Endothelial cell of umbilical vein (primary cell): ENCODE measurements around the gene GRM4. TPM values are rescaled to one million over a fixed set of nuclear protein-coding genes. Genes with fewer than 3 reads are reported as not detected.

Experiments
- BruUV-seq: library from RNA; stranded (reverse); fragments of 400-500 nt; replicated peaks from 2 replicates; lab custom pipeline; 2021; lab: Mats Ljungman, UMichigan
- CTCF ChIA-PET: fragments of 300-600, 350-600 bp; sonication (Branson Sonifier 250); formaldehyde crosslinking; loops from one replicate; lab custom pipeline; 2021; ENCODE audit warnings: antibody characterized with exemption, inconsistent platforms; lab: Charles Lee
- POLR2A ChIA-PET: fragments of 300-600, 350-600 bp; sonication (Branson Sonifier 250); formaldehyde crosslinking; loops from one replicate; lab custom pipeline; 2021; ENCODE audit warnings: antibody characterized with exemption, inconsistent platforms; lab: Charles Lee
- DNase-seq: peaks from one replicate; pipeline ENCODE4 v3.0.0-alpha.2; 2011; ENCODE audit warnings: low read depth, low spot score
- FAIRE-seq: peaks from 2 replicates; lab custom pipeline; 2011; peaks lifted over from hg19 to GRCh38; lab: Jason Lieb, UNC
- H2AFZ ChIP-seq: 2 replicates; pipeline ENCODE4 v1.6.0; 2012; ENCODE audit warnings: low read depth, low read length, control low read depth, inconsistent platforms
- H3K27ac ChIP-seq: 2 replicates; pipeline ENCODE4 v1.5.1; 2011; ENCODE audit warnings: low read depth, mild to moderate bottlenecking, control low read depth, low read length, moderate library complexity; ENCODE audit not compliant: insufficient read depth
- H3K27me3 ChIP-seq, 2 experiments: 2 replicates each; pipeline versions ENCODE4 v1.6.0 to v1.6.1; 2011; ENCODE audit warnings: low read length in 2 of 2, mixed read lengths in 1 of 2; ENCODE audit not compliant: control insufficient read depth in 2 of 2, insufficient read depth in 2 of 2
- H3K36me3 ChIP-seq, 2 experiments: 2 replicates in 1 of 2; 3 replicates in 1 of 2; pipeline ENCODE4 v1.5.1; 2011; ENCODE audit warnings: low read length in 2 of 2, mild to moderate bottlenecking in 1 of 2, moderate library complexity in 1 of 2; ENCODE audit not compliant: control insufficient read depth in 2 of 2, insufficient read depth in 2 of 2; ENCODE audit errors: extremely low read depth in 1 of 2
- H3K4me1 ChIP-seq: 3 replicates; pipeline ENCODE4 v1.5.1; 2011; ENCODE audit warnings: mild to moderate bottlenecking, low read length; ENCODE audit not compliant: control insufficient read depth, insufficient read depth; ENCODE audit errors: extremely low read depth
- H3K4me2 ChIP-seq: 2 replicates; pipeline ENCODE4 v1.6.1; 2011; ENCODE audit warnings: low read length, control low read depth, mixed read lengths; ENCODE audit not compliant: insufficient read depth
- H3K4me3 ChIP-seq, 3 experiments: fragments of 200-600 bp in 1 of 3; sonication (generic), shearing (Covaris generic) in 1 of 3; replicated peaks in 1 of 3; 2 replicates each; pipeline ENCODE4 v1.5.1; 2011 to 2016; ENCODE audit warnings: control low read depth in 3 of 3, low read length in 3 of 3, mild to moderate bottlenecking in 2 of 3, inconsistent platforms in 1 of 3, low read depth in 1 of 3, moderate library complexity in 1 of 3; ENCODE audit not compliant: insufficient read depth in 1 of 3
- H3K79me2 ChIP-seq: 2 replicates; pipeline ENCODE4 v1.6.0; 2012; ENCODE audit warnings: low read length, inconsistent platforms; ENCODE audit not compliant: control insufficient read depth, insufficient read depth
- H3K9ac ChIP-seq: replicated peaks from 2 replicates; pipeline ENCODE3; 2011; ENCODE audit warnings: low read length, control low read depth; ENCODE audit not compliant: insufficient read depth; ENCODE audit errors: extremely low read depth
- H3K9me1 ChIP-seq: replicated peaks from 3 replicates; pipeline ENCODE4 v1.6.0; 2011; ENCODE audit warnings: mild to moderate bottlenecking, low read length; ENCODE audit not compliant: control insufficient read depth, insufficient read depth; ENCODE audit errors: extremely low read depth
- H3K9me3 ChIP-seq: replicated peaks from 2 replicates; pipeline ENCODE4 v1.5.1; 2012; ENCODE audit warnings: low read length, inconsistent platforms; ENCODE audit not compliant: control insufficient read depth, insufficient read depth
- H4K20me1 ChIP-seq: replicated peaks from 2 replicates; pipeline ENCODE3; 2011; ENCODE audit warnings: mild to moderate bottlenecking, low read length; ENCODE audit not compliant: control insufficient read depth, insufficient read depth; ENCODE audit errors: extremely low read depth
- EZH2 ChIP-seq: IDR thresholded peaks from 2 replicates; pipeline ENCODE4 v1.6.1; 2012; ENCODE audit warnings: borderline replicate concordance, low read depth, mild to moderate bottlenecking, moderate library complexity, low read length, inconsistent platforms; ENCODE audit not compliant: severe bottlenecking
- FOS ChIP-seq: IDR thresholded peaks from 2 replicates; pipeline ENCODE4 v1.6.1; 2011; ENCODE audit warnings: mild to moderate bottlenecking, low read length, moderate library complexity, borderline replicate concordance; ENCODE audit not compliant: insufficient read depth
- GATA2 ChIP-seq: IDR thresholded peaks from 2 replicates; pipeline ENCODE4 v1.7.0; 2011; ENCODE audit warnings: low read depth, mild to moderate bottlenecking, moderate library complexity, mixed read lengths, low read length; ENCODE audit not compliant: insufficient read length, insufficient read depth
- JUN ChIP-seq: IDR thresholded peaks from 2 replicates; pipeline ENCODE4 v1.6.1; 2011; ENCODE audit warnings: borderline replicate concordance, low read depth; ENCODE audit not compliant: insufficient read length, insufficient read depth
- MYC ChIP-seq: IDR thresholded peaks from one replicate; pipeline ENCODE4 v1.6.1; 2011; ENCODE audit warnings: mild to moderate bottlenecking, low read depth, low read length
- POLR2A ChIP-seq: IDR thresholded peaks from 2 replicates; pipeline ENCODE4 v1.6.1; 2012; ENCODE audit warnings: low read depth, mild to moderate bottlenecking, control low read depth, low read length
- POLR2AphosphoS5 ChIP-seq: IDR thresholded peaks from 2 replicates; pipeline ENCODE4 v1.6.1; 2012; ENCODE audit warnings: low read depth, mild to moderate bottlenecking, control low read depth, low read length, moderate library complexity; ENCODE audit not compliant: insufficient read depth
- dilution Hi-C: fragments of 300-500 bp; cut with MboI; formaldehyde crosslinking; loops from one replicate; pipeline ENCODE4 v1.15.0; 2019; ENCODE audit warnings: low sequenced_read_pairs; ENCODE audit not compliant: extremely low pct_ligation_motif_present
- intact Hi-C: fragments of 100-400 bp; cut with micrococcal nuclease; formaldehyde crosslinking; loops from one replicate; pipeline ENCODE4 v1.10.0; 2022
- polyA plus RNA-seq, 4 experiments: library from polyadenylated mRNA; depleted of rRNA in 3 of 4; stranded (reverse) in 3 of 4; unstranded in 1 of 4; fragments of >200 nt; gene quantifications; 2 replicates each; pipeline versions ENCODE4 v1.2.1 to v1.2.3, GENCODE V29; 2011 to 2012; ENCODE audit warnings: missing spikeins in 1 of 4
- total RNA-seq: library from RNA; stranded (reverse); gene quantifications from 2 replicates; pipeline ENCODE4 v1.2.3, GENCODE V29; 2021
- TF ChIP-seq, protein P1 (sequence below): IDR thresholded peaks from 2 replicates; pipeline ENCODE4 v1.6.1; 2011; ENCODE audit not compliant: insufficient read depth, insufficient read length
- TF ChIP-seq, protein P2 (sequence below), 2 donors: IDR thresholded peaks; 1 replicate in 1 of 2; 2 replicates in 1 of 2; pipeline ENCODE4 v1.5.1; 2011; ENCODE audit warnings: low read length in 2 of 2, mild to moderate bottlenecking in 2 of 2, moderate library complexity in 2 of 2, control low read depth in 1 of 2, inconsistent platforms in 1 of 2, low read depth in 1 of 2; ENCODE audit not compliant: insufficient read depth in 1 of 2; ENCODE audit errors: extremely low read depth in 1 of 2

The GRM4 gene
- total and polyA plus RNA-seq, 2 donors (not counting 3 experiments of a cell fraction or from before 2014, with no cell fraction given) = 0.03 TPM; not detected in 1

DNA sequence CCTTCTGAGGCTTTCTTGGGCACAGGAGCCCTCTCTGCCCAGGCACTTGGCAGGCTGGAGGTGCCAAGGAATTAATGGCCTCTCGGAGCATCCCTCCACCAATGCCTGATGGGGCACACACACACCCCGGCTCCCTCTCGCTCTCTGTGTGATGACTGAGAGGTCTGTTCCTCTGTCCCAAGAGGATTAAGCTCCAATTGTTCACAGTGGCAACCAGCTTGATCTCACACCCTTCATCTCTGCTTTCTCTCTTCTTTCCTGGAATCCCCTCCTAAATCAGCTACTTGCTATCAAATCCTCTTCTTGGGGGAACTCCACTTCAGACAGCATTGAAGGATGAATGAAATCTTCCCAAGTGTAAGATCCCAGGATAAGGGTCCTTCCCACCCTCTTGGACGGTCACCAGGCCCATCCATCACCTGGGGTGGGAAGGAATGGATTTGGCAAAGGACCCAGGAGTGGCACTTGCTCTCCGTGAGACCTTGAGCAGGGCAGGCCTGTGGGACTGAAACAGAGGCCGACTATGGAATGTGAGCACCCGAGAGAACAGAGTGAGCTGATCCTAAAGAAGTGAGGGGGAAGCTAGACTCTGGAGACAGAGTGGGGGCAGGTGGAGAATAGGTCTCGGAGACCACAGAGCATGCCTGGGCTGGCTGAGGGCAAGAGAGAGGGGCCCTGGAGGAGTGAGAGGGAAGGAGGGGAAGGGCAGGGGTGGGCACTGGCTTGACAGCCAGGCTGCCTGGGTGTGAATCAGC, 93.6 kb downstream of the GRM4 start:
- no peak for TF ChIP-seq POLR2A
- ChIA-PET POLR2A (no interaction called here), CTCF (interaction anchor here (1.0 to 4.4 kb wide), 3 partner anchors 93 to 309 kb away, joined by 3 to 245 read pairs (median 3); no protein-coding TSS in a partner anchor)
- H3K4me1 ChIP-seq = no peaks in the 10 kb centered on the region
- H2AFZ ChIP-seq = no peak overlapping the region
- H3K36me3 ChIP-seq = no peaks in the 10 kb centered on the region
- H3K27ac ChIP-seq = no peak overlapping the region
- DNase-seq = no peak
- H3K27me3 ChIP-seq = peaks cover 1 to 3% of the 10 kb centered on the region in 2 experiments
- intact Hi-C loops = no loop called here
- no peak overlapping the region for H3K4me3 ChIP-seq
- no peak overlapping the region for H3K4me2 ChIP-seq
- dilution Hi-C loops = no loop called here
- no TSS peak for BruUV-seq
- no peaks in the 10 kb centered on the region for H4K20me1 ChIP-seq
- FAIRE-seq = no peak
- H3K9me1 ChIP-seq = no peaks in the 10 kb centered on the region
- H3K9ac ChIP-seq = no peak overlapping the region
- H3K79me2 ChIP-seq = no peaks in the 10 kb centered on the region
- H3K9me3 ChIP-seq = no peaks in the 10 kb centered on the region

DNA sequence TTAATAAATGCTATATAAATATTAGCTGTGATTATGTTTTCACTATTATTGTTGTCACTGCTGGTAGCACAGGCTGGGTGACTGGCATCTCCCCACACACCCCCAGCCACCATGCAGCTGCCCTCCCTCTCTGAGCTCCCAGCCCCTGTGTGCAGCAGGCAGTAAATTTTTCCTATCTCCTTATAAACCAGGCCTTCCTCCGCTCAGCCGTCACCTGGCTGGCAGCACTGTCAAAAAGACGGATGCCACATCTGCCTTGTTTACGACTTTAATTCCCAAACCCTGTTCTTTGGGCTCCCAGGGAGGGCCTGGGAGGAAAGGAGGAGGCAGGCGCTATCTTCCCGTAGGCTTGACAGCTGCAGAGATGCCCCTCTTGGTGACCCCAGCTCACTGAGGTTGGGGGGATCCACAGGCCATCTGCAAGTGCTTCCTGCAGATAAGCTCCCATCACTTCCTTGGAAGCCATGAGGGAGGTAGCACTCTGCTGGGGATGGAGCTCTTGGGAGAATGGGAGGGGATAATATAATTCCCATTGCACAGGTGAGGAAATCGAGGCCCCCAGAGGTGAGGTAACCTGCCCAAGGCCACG, 94.5 kb downstream of the GRM4 start:
- Histone ChIP-seq H2AFZ (no peak overlapping the region), H3K27me3 (peaks cover 1 to 3% of the 10 kb centered on the region in 2 experiments), H3K9me1 (no peaks in the 10 kb centered on the region), H3K9ac (no peak overlapping the region), H3K27ac (no peak overlapping the region), H3K4me3 (no peak overlapping the region), H3K9me3 (no peaks in the 10 kb centered on the region), H3K4me1 (no peaks in the 10 kb centered on the region), H3K79me2 (no peaks in the 10 kb centered on the region), H3K4me2 (no peak overlapping the region), H3K36me3 (no peaks in the 10 kb centered on the region), H4K20me1 (no peaks in the 10 kb centered on the region)
- ChIA-PET POLR2A (no interaction called here), CTCF (interaction anchor here (1.0 to 4.4 kb wide), 4 partner anchors 9 to 103 kb away, joined by 3 to 245 read pairs (median 3); no protein-coding TSS in a partner anchor)
- dilution Hi-C loops = no loop called here
- no TSS peak for BruUV-seq
- intact Hi-C loops = no loop called here
- TF ChIP-seq GATA2 (no peak), POLR2AphosphoS5 (no peak), JUN (no peak), FOS (no peak), POLR2A (no peak), MYC (no peak), EZH2 (no peak)
- TF ChIP-seq, protein P1, sequence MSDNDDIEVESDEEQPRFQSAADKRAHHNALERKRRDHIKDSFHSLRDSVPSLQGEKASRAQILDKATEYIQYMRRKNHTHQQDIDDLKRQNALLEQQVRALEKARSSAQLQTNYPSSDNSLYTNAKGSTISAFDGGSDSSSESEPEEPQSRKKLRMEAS = no peak
- TF ChIP-seq, protein P2, sequence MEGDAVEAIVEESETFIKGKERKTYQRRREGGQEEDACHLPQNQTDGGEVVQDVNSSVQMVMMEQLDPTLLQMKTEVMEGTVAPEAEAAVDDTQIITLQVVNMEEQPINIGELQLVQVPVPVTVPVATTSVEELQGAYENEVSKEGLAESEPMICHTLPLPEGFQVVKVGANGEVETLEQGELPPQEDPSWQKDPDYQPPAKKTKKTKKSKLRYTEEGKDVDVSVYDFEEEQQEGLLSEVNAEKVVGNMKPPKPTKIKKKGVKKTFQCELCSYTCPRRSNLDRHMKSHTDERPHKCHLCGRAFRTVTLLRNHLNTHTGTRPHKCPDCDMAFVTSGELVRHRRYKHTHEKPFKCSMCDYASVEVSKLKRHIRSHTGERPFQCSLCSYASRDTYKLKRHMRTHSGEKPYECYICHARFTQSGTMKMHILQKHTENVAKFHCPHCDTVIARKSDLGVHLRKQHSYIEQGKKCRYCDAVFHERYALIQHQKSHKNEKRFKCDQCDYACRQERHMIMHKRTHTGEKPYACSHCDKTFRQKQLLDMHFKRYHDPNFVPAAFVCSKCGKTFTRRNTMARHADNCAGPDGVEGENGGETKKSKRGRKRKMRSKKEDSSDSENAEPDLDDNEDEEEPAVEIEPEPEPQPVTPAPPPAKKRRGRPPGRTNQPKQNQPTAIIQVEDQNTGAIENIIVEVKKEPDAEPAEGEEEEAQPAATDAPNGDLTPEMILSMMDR (IDR thresholded peaks at IDR 0.05; ENCODE audit: extremely low read depth in 1 of 2, insufficient read depth in 1 of 2, low read depth in 1 of 2, low read length in 2 of 2) = no peak
- DNase-seq = peak; percentile 11
- no peak for FAIRE-seq
